BJ (cell line): ENCODE data around the gene TBC1D20. TPM values are rescaled to one million over a fixed set of nuclear protein-coding genes. Genes with fewer than 3 reads are reported as not detected.

Source experiments
- CTCF ChIA-PET: fragments of 350-600 bp; formaldehyde crosslinking; extraction: SDS; loops from one replicate; lab custom pipeline; 2021; ENCODE audit warnings: antibody characterized with exemption, inconsistent platforms; lab: Yijun Ruan, JAX
- POLR2A ChIA-PET: fragments of 300-600 bp; sonication (Branson Sonifier 250); formaldehyde crosslinking; extraction: SDS; loops from one replicate; lab custom pipeline; 2021; ENCODE audit warnings: antibody characterized with exemption; lab: Charles Lee
- DNase-seq: peaks from one replicate; pipeline ENCODE4 v3.0.0-alpha.2; 2011; ENCODE audit warnings: low read depth
- H3K27me3 ChIP-seq: 2 replicates; pipeline ENCODE4 v1.6.0; 2011; ENCODE audit warnings: low read length; ENCODE audit not compliant: control insufficient read depth, insufficient read depth
- H3K36me3 ChIP-seq: 2 replicates; pipeline ENCODE4 v1.5.1; 2011; ENCODE audit warnings: low read length; ENCODE audit not compliant: control insufficient read depth, insufficient read depth
- H3K4me3 ChIP-seq: 2 replicates; pipeline ENCODE4 v1.5.1; 2011; ENCODE audit warnings: low read depth, mild to moderate bottlenecking, control low read depth, low read length
- CTCF ChIP-seq: IDR thresholded peaks from 2 replicates; pipeline ENCODE4 v1.5.1; 2011; ENCODE audit warnings: low read depth, mild to moderate bottlenecking, control low read depth, inconsistent platforms, low read length, moderate library complexity; ENCODE audit not compliant: insufficient read depth
- polyA plus RNA-seq: library from polyadenylated mRNA; depleted of rRNA; stranded (reverse); fragments of >200 nt; gene quantifications from 2 replicates; pipeline ENCODE4 v1.2.3, GENCODE V29; 2011

TBC1D20 gene
- polyA plus RNA-seq, 1 experiment: 63.7 TPM

- no peak for TF ChIP-seq CTCF
- no peak for DNase-seq
- POLR2A ChIA-PET: no interaction called here
- CTCF ChIA-PET: interaction anchor here (0.6 to 3.0 kb wide), 3 partner anchors 27 to 50 kb away, joined by 3 to 12 read pairs (median 3); no protein-coding TSS in a partner anchor
- Histone ChIP-seq H3K36me3 (no peaks in the 10 kb centered on the region), H3K4me3 (no peak overlapping the region), H3K27me3 (no peaks in the 10 kb centered on the region)
Measured at GRCh38 chr20:404088-404487, 58.2 kb downstream of the TBC1D20 start.

- H3K36me3 ChIP-seq: peaks cover under 1% of the 10 kb centered on the region; the same call in 1 of the 2 replicates
- no peak for DNase-seq
- CTCF ChIA-PET: interaction anchor here (0.6 to 3.0 kb wide), 2 partner anchors 28 to 50 kb away, joined by 3 to 12 read pairs; no protein-coding TSS in a partner anchor
- H3K27me3 ChIP-seq: no peaks in the 10 kb centered on the region
- no peak for TF ChIP-seq CTCF
- H3K4me3 ChIP-seq: no peak overlapping the region
- POLR2A ChIA-PET: no interaction called here
Measured at GRCh38 chr20:403582-403957, 58.8 kb downstream of the TBC1D20 start.

GRCh38 chr20:402898-403581 lies 59.3 kb downstream of the TBC1D20 start:
- POLR2A ChIA-PET: no interaction called here
- no peak for TF ChIP-seq CTCF
- CTCF ChIA-PET: interaction anchor here (1.6 to 3.0 kb wide), 2 partner anchors 41 to 49 kb away, joined by 6 to 12 read pairs; no protein-coding TSS in a partner anchor

GRCh38 chr20:402496-402885 lies 59.8 kb downstream of the TBC1D20 start:
- no peak overlapping the region for H3K4me3 ChIP-seq
- ChIA-PET POLR2A (no interaction called here), CTCF (interaction anchor here (1.0 to 3.0 kb wide), 3 partner anchors 40 to 54 kb away, joined by 4 to 12 read pairs (median 6); no protein-coding TSS in a partner anchor)
- TF ChIP-seq CTCF: no peak
- no peak for DNase-seq
- H3K27me3 ChIP-seq: no peaks in the 10 kb centered on the region
- H3K36me3 ChIP-seq: peaks cover 7% of the 10 kb centered on the region

More at GRCh38 chr20:402898-403581, 59.3 kb downstream of the TBC1D20 start:
- no peaks in the 10 kb centered on the region for H3K27me3 ChIP-seq
- H3K36me3 ChIP-seq: peaks cover 2% of the 10 kb centered on the region; the same call in 1 of the 2 replicates
- DNase-seq: no peak
- no peak overlapping the region for H3K4me3 ChIP-seq

GRCh38 chr20:401682-402495 lies 60.4 kb downstream of the TBC1D20 start:
- Histone ChIP-seq H3K36me3 (peaks cover 11% of the 10 kb centered on the region), H3K27me3 (no peaks in the 10 kb centered on the region), H3K4me3 (no peak overlapping the region)
- ChIA-PET POLR2A (no interaction called here), CTCF (interaction anchor here (1.0 to 3.0 kb wide), 3 partner anchors 40 to 53 kb away, joined by 4 to 12 read pairs (median 6); no protein-coding TSS in a partner anchor)
- TF ChIP-seq CTCF: no peak
- DNase-seq: peak; percentile 35
